SK-N-SH (cell line): ENCODE data around the gene CPT1B. TPM values are rescaled to one million over a fixed set of nuclear protein-coding genes. Genes with fewer than 3 reads are reported as not detected.

Experiments
- CTCF ChIA-PET: fragments of 300-600, 350-600 bp; formaldehyde crosslinking; extraction: SDS; loops from one replicate; lab custom pipeline; 2021; lab: Yijun Ruan, JAX
- POLR2A ChIA-PET: fragments of 350-600 bp; sonication (Branson Sonifier 250); formaldehyde crosslinking; extraction: SDS; loops from one replicate; lab custom pipeline; 2020; ENCODE audit warnings: antibody characterized with exemption, inconsistent platforms; lab: Yijun Ruan, JAX
- DNase-seq: peaks from one replicate; pipeline ENCODE4 v3.0.0; 2012
- H2AFZ ChIP-seq: fragments of 200-600 bp; sonication (generic); 2 replicates; pipeline ENCODE4 v1.8.1; 2016; ENCODE audit warnings: antibody characterized with exemption, mild to moderate bottlenecking, low read depth
- H3F3A ChIP-seq: fragments of 200-600 bp; sonication (generic); replicated peaks from 2 replicates; pipeline ENCODE3; 2016; ENCODE audit warnings: antibody characterized with exemption, mild to moderate bottlenecking; ENCODE audit not compliant: insufficient read depth
- H3K27ac ChIP-seq, 2 experiments: fragments of 200-500 bp in 1 of 2; fragments of 200-600 bp in 1 of 2; sonication (Bioruptor generic) in 1 of 2; sonication (generic), shearing (Covaris generic) in 1 of 2; 2 replicates each; pipeline versions ENCODE4 v1.5.1 to v1.6.1; 2014 to 2016; ENCODE audit warnings: low read depth in 2 of 2, inconsistent platforms in 1 of 2, low read length in 1 of 2, mild to moderate bottlenecking in 1 of 2, mixed read lengths in 1 of 2
- H3K27me3 ChIP-seq: fragments of 200-600 bp; sonication (generic), shearing (Covaris generic); 2 replicates; pipeline ENCODE4 v1.6.1; 2016; ENCODE audit warnings: mixed run types; ENCODE audit not compliant: insufficient read depth
- H3K36me3 ChIP-seq, 2 experiments: fragments of 200-500 bp in 1 of 2; fragments of 200-600 bp in 1 of 2; sonication (Bioruptor generic) in 1 of 2; sonication (generic) in 1 of 2; replicated peaks in 1 of 2; 2 replicates each; pipeline versions ENCODE3 to v1.5.1; 2014 to 2016; ENCODE audit warnings: low read length in 1 of 2, mild to moderate bottlenecking in 1 of 2; ENCODE audit not compliant: insufficient read depth in 2 of 2, control insufficient read depth in 1 of 2
- H3K4me1 ChIP-seq, 2 experiments: fragments of 200-500 bp in 1 of 2; fragments of 200-600 bp in 1 of 2; sonication (Bioruptor generic) in 1 of 2; sonication (generic), shearing (Covaris generic) in 1 of 2; 2 replicates each; pipeline versions ENCODE4 v1.5.1 to v1.6.1; 2014 to 2016; ENCODE audit warnings: low read depth in 1 of 2, low read length in 1 of 2, mixed run types in 1 of 2; ENCODE audit not compliant: insufficient read depth in 2 of 2, control insufficient read depth in 1 of 2
- H3K4me2 ChIP-seq: fragments of 200-600 bp; sonication (generic), shearing (Covaris generic); 2 replicates; pipeline ENCODE4 v1.6.1; 2017; ENCODE audit warnings: mixed run types
- H3K4me3 ChIP-seq, 2 experiments: fragments of 200-500 bp in 1 of 2; fragments of 200-600 bp in 1 of 2; sonication (Bioruptor generic) in 1 of 2; sonication (generic), shearing (Covaris generic) in 1 of 2; 2 replicates each; pipeline versions ENCODE4 v1.5.1 to v1.8.1; 2014 to 2016; ENCODE audit warnings: low read depth in 2 of 2, inconsistent platforms in 1 of 2, low read length in 1 of 2, mild to moderate bottlenecking in 1 of 2, mixed read lengths in 1 of 2, moderate library complexity in 1 of 2
- H3K79me2 ChIP-seq: fragments of 200-600 bp; sonication (generic); 2 replicates; pipeline ENCODE4 v1.8.1; 2017; ENCODE audit warnings: mild to moderate bottlenecking; ENCODE audit not compliant: insufficient read depth
- H3K9ac ChIP-seq: fragments of 200-600 bp; sonication (generic); 2 replicates; pipeline ENCODE4 v1.6.1; 2017; ENCODE audit warnings: mixed run types
- H3K9me2 ChIP-seq: fragments of 200-600 bp; sonication (generic); 2 replicates; pipeline ENCODE4 v1.6.1; 2017; ENCODE audit warnings: mixed run types
- H3K9me3 ChIP-seq: fragments of 200-600 bp; sonication (generic); 2 replicates; pipeline ENCODE4 v1.6.1; 2017; ENCODE audit warnings: mixed run types, mild to moderate bottlenecking, moderate library complexity
- H4K20me1 ChIP-seq: fragments of 200-600 bp; sonication (generic); 2 replicates; pipeline ENCODE4 v1.6.1; 2017; ENCODE audit warnings: mild to moderate bottlenecking, mixed run types; ENCODE audit not compliant: insufficient read depth
- CHD2 ChIP-seq: fragments of 150-350 bp; IDR thresholded peaks from 2 replicates; pipeline ENCODE4 v1.6.1; 2018; ENCODE audit warnings: low read length; ENCODE audit not compliant: partially characterized antibody
- ELF1 ChIP-seq: IDR thresholded peaks from 2 replicates; pipeline ENCODE4 v1.4.0; 2012
- MXI1 ChIP-seq: IDR thresholded peaks from 2 replicates; pipeline ENCODE4 v1.6.1; 2012; ENCODE audit warnings: mild to moderate bottlenecking, low read depth, low read length, improper control_type of control experiment
- NFIC ChIP-seq: IDR thresholded peaks from 2 replicates; pipeline ENCODE4 v1.4.0; 2012; ENCODE audit warnings: borderline replicate concordance
- RAD21 ChIP-seq: IDR thresholded peaks from 2 replicates; pipeline ENCODE4 v1.6.1; 2012; ENCODE audit warnings: mild to moderate bottlenecking, low read length
- RFX5 ChIP-seq: IDR thresholded peaks from 2 replicates; pipeline ENCODE4 v1.6.1; 2012; ENCODE audit warnings: mild to moderate bottlenecking, improper control_type of control experiment, low read length
- RXRA ChIP-seq: IDR thresholded peaks from 2 replicates; pipeline ENCODE4 v1.4.0; 2012; ENCODE audit warnings: low read depth, mild to moderate bottlenecking, borderline replicate concordance
- SMC3 ChIP-seq: IDR thresholded peaks from 2 replicates; pipeline ENCODE4 v1.6.1; 2012; ENCODE audit warnings: low read depth, low read length, improper control_type of control experiment
- TCF12 ChIP-seq: IDR thresholded peaks from 2 replicates; pipeline ENCODE4 v1.4.0; 2012
- TEAD4 ChIP-seq: IDR thresholded peaks from 2 replicates; pipeline ENCODE4 v1.4.0; 2012; ENCODE audit warnings: mild to moderate bottlenecking, borderline replicate concordance; ENCODE audit not compliant: insufficient read depth
- WGBS: methylation state at CpG from one replicate; pipeline ENCODE4 v1.1.6; 2017; ENCODE audit warnings: low lambda C conversion rate; 5-methylcytosine and 5-hydroxymethylcytosine counted together
- polyA plus RNA-seq, 3 experiments: library from polyadenylated mRNA; depleted of rRNA; stranded (reverse); fragments of >200 nt; gene quantifications; 2 replicates each; pipeline ENCODE4 v1.2.3, GENCODE V29; 2012
- TF ChIP-seq, protein P1 (sequence below): fragments of 200-600 bp; sonication (generic); IDR thresholded peaks from 2 replicates; pipeline ENCODE4 v1.6.1; 2017; ENCODE audit warnings: antibody characterized with exemption, mild to moderate bottlenecking, moderate library complexity
- TF ChIP-seq, protein P2 (sequence below): IDR thresholded peaks from 2 replicates; pipeline ENCODE4 v1.4.0; 2012; ENCODE audit warnings: low read depth, borderline replicate concordance
- TF ChIP-seq, protein P3 (sequence below): IDR thresholded peaks from 2 replicates; pipeline ENCODE4; 2012
- TF ChIP-seq, protein P4 (sequence below): IDR thresholded peaks from 2 replicates; pipeline ENCODE4 v1.4.0; 2012; ENCODE audit warnings: low read depth, borderline replicate concordance
- TF ChIP-seq, protein P5 (sequence below): fragments of 150-350 bp; IDR thresholded peaks from 2 replicates; pipeline ENCODE4 v1.6.1; 2016; ENCODE audit warnings: mild to moderate bottlenecking, low read depth, low read length

Gene CPT1B
- polyA plus RNA-seq, 1 of the 3 experiments (the other 2 are of a cell fraction): 33.2 TPM

DNA sequence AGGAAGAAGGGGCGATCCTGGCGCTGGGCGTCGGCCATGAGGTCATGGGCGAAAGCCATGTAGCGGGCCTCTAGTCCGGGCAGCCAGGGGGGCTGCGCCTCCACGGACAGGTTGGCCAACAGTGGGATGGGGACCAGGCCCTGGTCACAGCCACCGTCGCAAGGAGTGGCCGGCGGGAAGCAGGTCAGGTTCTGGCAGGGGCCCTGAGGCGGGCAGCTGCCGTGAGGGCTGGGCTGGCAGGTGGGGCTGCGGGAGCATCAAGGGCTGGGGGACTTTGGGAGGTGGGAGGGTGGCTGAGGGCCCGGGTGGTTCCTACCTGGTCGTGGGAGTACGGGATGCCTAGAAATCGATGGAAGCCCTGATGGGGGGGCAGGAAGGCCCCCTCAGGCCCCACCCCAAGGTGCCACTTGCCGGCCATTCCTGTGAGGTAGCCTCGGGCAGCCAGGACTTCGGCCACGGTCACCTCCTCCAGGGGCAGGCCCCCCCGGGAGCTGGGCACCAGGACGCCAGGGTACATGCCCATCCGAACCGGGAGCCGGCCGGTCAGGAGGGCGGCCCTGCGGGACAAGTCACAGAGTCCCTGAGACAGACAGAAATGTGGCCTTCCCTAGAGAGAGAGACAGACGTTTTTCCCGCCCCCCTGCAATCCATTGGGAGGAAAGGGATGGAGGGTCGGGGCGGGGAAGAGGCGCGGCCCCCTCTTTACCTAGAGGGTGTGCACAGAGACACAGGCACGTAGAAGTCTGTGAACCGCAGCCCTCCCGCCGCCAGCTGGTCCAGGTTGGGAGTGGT, 48.8 kb upstream of the CPT1B start (continued):
- TF ChIP-seq TCF12: no peak
- TF ChIP-seq TEAD4: no peak

DNA sequence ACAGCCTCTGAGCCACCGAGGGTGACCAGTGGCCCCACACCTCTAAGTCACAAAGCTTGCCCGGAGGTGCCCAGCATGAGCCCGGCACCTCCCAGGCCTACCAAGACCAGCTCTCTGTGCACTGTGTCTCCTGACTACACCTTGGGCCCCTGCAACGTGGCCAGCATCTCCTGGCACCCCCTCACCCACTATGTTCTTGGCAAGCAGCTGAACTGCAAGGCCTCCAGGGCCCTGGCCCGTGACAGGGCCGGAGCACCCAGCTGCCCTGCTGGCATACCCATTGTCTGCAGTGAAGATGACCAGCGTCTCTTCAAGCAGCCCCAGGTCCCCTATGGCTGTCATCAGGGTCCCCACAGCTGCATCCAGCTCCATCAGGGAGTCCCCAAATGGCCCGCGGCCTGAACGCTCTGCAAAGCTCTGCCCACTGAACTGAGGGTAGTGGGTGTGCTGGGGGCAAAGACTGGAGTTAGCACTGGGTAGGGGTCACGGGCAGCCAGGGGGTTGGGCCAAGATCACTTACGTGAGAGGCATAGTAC, 48.2 kb upstream of the CPT1B start:
- CTCF ChIA-PET: interaction anchor here (0.9 to 1.5 kb wide), 3 partner anchors 66 to 101 kb away, joined by 3 to 4 read pairs (median 3); partner anchors contain the start of gene SCO2
- no peak for DNase-seq

More for the DNA sequence above, 48.2 kb upstream of the CPT1B start:
- Histone ChIP-seq H3K4me1 (peaks cover 0 to 21% of the 10 kb centered on the region in 2 experiments; a peak in 2 of 4 replicates), H3K36me3 (peaks cover 0 to 6% of the 10 kb centered on the region in 2 experiments), H3K9me3 (no peaks in the 10 kb centered on the region), H3K27me3 (no peaks in the 10 kb centered on the region), H3K9me2 (no peaks in the 10 kb centered on the region), H3K9ac (no peak overlapping the region), H4K20me1 (no peaks in the 10 kb centered on the region), H2AFZ (no peak overlapping the region), H3K27ac (no peak overlapping the region), H3F3A (no peaks in the 10 kb centered on the region), H3K4me2 (peak overlapping the region; percentile 95; the same call in 1 of the 2 replicates), H3K4me3 (no peak overlapping the region), H3K79me2 (peaks cover 7% of the 10 kb centered on the region; the same call in 1 of the 2 replicates)
- TF ChIP-seq NFIC (no peak), TEAD4 (no peak), TCF12 (no peak), SMC3 (no peak), RAD21 (no peak), MXI1 (no peak), RXRA (no peak), ELF1 (no peak), RFX5 (no peak), CHD2 (no peak)
- TF ChIP-seq, protein P1, sequence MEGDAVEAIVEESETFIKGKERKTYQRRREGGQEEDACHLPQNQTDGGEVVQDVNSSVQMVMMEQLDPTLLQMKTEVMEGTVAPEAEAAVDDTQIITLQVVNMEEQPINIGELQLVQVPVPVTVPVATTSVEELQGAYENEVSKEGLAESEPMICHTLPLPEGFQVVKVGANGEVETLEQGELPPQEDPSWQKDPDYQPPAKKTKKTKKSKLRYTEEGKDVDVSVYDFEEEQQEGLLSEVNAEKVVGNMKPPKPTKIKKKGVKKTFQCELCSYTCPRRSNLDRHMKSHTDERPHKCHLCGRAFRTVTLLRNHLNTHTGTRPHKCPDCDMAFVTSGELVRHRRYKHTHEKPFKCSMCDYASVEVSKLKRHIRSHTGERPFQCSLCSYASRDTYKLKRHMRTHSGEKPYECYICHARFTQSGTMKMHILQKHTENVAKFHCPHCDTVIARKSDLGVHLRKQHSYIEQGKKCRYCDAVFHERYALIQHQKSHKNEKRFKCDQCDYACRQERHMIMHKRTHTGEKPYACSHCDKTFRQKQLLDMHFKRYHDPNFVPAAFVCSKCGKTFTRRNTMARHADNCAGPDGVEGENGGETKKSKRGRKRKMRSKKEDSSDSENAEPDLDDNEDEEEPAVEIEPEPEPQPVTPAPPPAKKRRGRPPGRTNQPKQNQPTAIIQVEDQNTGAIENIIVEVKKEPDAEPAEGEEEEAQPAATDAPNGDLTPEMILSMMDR: no peak
- TF ChIP-seq, protein P2, sequence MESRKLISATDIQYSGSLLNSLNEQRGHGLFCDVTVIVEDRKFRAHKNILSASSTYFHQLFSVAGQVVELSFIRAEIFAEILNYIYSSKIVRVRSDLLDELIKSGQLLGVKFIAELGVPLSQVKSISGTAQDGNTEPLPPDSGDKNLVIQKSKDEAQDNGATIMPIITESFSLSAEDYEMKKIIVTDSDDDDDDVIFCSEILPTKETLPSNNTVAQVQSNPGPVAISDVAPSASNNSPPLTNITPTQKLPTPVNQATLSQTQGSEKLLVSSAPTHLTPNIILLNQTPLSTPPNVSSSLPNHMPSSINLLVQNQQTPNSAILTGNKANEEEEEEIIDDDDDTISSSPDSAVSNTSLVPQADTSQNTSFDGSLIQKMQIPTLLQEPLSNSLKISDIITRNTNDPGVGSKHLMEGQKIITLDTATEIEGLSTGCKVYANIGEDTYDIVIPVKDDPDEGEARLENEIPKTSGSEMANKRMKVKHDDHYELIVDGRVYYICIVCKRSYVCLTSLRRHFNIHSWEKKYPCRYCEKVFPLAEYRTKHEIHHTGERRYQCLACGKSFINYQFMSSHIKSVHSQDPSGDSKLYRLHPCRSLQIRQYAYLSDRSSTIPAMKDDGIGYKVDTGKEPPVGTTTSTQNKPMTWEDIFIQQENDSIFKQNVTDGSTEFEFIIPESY: no peak
- TF ChIP-seq, protein P3, sequence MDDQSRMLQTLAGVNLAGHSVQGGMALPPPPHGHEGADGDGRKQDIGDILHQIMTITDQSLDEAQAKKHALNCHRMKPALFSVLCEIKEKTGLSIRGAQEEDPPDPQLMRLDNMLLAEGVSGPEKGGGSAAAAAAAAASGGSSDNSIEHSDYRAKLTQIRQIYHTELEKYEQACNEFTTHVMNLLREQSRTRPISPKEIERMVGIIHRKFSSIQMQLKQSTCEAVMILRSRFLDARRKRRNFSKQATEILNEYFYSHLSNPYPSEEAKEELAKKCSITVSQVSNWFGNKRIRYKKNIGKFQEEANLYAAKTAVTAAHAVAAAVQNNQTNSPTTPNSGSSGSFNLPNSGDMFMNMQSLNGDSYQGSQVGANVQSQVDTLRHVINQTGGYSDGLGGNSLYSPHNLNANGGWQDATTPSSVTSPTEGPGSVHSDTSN: no peak
- TF ChIP-seq, protein P4, sequence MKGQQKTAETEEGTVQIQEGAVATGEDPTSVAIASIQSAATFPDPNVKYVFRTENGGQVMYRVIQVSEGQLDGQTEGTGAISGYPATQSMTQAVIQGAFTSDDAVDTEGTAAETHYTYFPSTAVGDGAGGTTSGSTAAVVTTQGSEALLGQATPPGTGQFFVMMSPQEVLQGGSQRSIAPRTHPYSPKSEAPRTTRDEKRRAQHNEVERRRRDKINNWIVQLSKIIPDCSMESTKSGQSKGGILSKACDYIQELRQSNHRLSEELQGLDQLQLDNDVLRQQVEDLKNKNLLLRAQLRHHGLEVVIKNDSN: no peak
- TF ChIP-seq, protein P5, sequence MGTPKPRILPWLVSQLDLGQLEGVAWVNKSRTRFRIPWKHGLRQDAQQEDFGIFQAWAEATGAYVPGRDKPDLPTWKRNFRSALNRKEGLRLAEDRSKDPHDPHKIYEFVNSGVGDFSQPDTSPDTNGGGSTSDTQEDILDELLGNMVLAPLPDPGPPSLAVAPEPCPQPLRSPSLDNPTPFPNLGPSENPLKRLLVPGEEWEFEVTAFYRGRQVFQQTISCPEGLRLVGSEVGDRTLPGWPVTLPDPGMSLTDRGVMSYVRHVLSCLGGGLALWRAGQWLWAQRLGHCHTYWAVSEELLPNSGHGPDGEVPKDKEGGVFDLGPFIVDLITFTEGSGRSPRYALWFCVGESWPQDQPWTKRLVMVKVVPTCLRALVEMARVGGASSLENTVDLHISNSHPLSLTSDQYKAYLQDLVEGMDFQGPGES: no peak
- 97% methylated on average over 9 of the region's 12 CpGs for WGBS
- POLR2A ChIA-PET: no interaction called here
